ENCODE results near the gene SNIP1.
"Not testable (repeated sequence)": the region's sequence is repeated elsewhere in the genome, so short reads cannot be mapped to it uniquely, and the experiment has no call there.

- not testable (repeated sequence) for TF ChIP-seq GTF2F1 (IDR thresholded peaks at IDR 0.05; ENCODE audit: borderline replicate concordance, low read depth, low read length); EP300 (IDR thresholded peaks at IDR 0.05; ENCODE audit: borderline replicate concordance in 1 of 2, low read depth in 2 of 2, low read length in 2 of 2); CEBPB (IDR thresholded peaks at IDR 0.05; ENCODE audit: low read depth, low read length); TAF1 (IDR thresholded peaks at IDR 0.05; ENCODE audit: low read depth, low read length)
These were observed 21.5 kb downstream of the SNIP1 start for GRCh38 chr1:37532418-37533156.
